ENCODE measurements around the gene ROPN1B. TPM values are rescaled to one million over a fixed set of nuclear protein-coding genes. Genes with fewer than 3 reads are reported as not detected.

ROPN1B gene
- total RNA-seq, 2 experiments from 2014 or later = not detected

DNA sequence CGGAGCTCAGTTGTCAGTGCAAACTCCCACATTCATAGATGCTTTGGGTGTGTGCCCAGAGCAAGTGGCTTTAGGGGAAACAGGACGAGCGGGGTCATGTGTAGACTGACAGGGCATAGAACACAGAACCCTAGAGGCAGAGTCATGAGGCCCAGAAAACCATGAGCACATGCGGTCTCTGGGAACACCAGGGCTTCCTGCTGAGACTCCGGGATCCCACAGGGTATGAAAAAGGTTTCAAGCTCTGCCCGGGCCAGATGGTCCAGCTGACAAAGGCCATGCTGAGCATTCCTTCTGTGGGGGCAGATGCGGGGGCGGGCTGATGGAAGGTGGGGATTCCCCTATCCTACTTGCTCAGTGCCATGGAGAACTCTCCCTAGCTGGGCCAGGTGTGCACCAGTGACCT lies 44.8 kb downstream of the ROPN1B start:
- Mint-ChIP-seq H3K27me3 (no peaks in the 10 kb centered on the region), H3K36me3 (ENCODE audit: low read depth) (peaks cover 41% of the 10 kb centered on the region), H3K27ac (no peak overlapping the region), H3K4me3 (no peak overlapping the region), H3K4me1 (no peaks in the 10 kb centered on the region), H3K9me3 (ENCODE audit: low read depth) (no peaks in the 10 kb centered on the region)
- POLR2A ChIA-PET = no interaction called here
- no peak for DNase-seq
- intact Hi-C loops (cut with DNase I, micrococcal nuclease) = no loop called here
- CTCF ChIA-PET = no interaction called here
- ATAC-seq = no peak

DNA sequence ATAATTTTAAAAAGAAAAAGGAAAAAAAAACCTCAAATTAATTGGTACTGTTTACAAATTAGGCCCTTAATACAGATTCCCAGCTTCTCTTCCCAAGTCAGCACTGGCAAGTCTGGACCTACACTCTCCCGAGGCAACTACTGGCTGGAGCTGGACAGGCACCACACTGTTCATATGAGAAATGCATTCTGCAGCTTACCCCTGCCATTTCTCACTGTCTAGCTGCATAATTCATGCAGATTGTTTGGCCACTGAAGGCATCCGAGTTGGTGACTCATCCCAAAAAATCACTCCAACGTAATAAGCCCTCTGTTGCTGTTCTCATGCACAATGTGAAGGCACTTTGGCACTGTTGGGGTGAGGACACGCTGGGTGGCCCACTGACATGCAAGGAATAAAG lies 45.3 kb downstream of the ROPN1B start:
- DNase-seq (no peak), ATAC-seq (no peak)
- Mint-ChIP-seq H3K27me3 (no peaks in the 10 kb centered on the region), H3K36me3 (ENCODE audit: low read depth) (peaks cover 38% of the 10 kb centered on the region), H3K9me3 (ENCODE audit: low read depth) (no peaks in the 10 kb centered on the region), H3K4me3 (no peak overlapping the region), H3K27ac (no peak overlapping the region), H3K4me1 (no peaks in the 10 kb centered on the region)
- POLR2A ChIA-PET = no interaction called here
- CTCF ChIA-PET = no interaction called here
- intact Hi-C loops (cut with DNase I, micrococcal nuclease) = no loop called here

DNA sequence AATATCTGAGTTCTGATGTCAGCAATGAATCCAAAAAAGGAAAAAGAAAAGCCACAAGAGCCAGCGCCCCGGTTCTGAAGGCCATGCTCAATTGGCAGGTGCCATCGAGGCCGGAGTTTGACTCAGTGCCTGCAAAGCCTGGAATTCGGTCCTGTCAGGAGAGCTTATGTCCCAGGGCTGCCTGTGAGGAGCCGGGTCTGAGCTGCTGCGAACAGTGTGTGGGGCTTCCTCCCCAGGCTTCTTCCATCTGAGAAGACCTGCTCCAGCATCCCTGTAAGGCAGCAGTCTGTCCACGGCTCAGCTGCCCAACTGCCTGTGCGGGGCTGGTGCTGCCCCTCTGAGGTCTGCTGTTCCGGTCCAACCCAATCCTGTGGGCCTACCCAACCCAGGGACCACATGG lies 46.1 kb downstream of the ROPN1B start:
- no peaks in the 10 kb centered on the region for H3K4me1 Mint-ChIP-seq
- ChIA-PET CTCF (no interaction called here), POLR2A (no interaction called here)
- DNase-seq = no peak
- no peaks in the 10 kb centered on the region for H3K27me3 Mint-ChIP-seq
- no peak for ATAC-seq
- intact Hi-C loops (cut with DNase I, micrococcal nuclease) = no loop called here
- no peaks in the 10 kb centered on the region for H3K9me3 Mint-ChIP-seq (ENCODE audit: low read depth)
- no peak overlapping the region for H3K4me3 Mint-ChIP-seq
- H3K27ac Mint-ChIP-seq = no peak overlapping the region
- H3K36me3 Mint-ChIP-seq (ENCODE audit: low read depth) = peaks cover 38% of the 10 kb centered on the region

- no peaks in the 10 kb centered on the region for H3K4me1 Mint-ChIP-seq
- POLR2A ChIA-PET = no interaction called here
- CTCF ChIA-PET = no interaction called here
- DNase-seq (no peak), ATAC-seq (no peak)
- no peak overlapping the region for H3K4me3 Mint-ChIP-seq
- H3K36me3 Mint-ChIP-seq (ENCODE audit: low read depth) = peaks cover 29% of the 10 kb centered on the region
- H3K9me3 Mint-ChIP-seq (ENCODE audit: low read depth) = no peaks in the 10 kb centered on the region
- intact Hi-C loops (cut with DNase I, micrococcal nuclease) = no loop called here
- no peak overlapping the region for H3K27ac Mint-ChIP-seq
- H3K27me3 Mint-ChIP-seq = no peaks in the 10 kb centered on the region
These were observed 47.6 kb downstream of the ROPN1B start for GRCh38 chr3:126016616-126017015.

DNA sequence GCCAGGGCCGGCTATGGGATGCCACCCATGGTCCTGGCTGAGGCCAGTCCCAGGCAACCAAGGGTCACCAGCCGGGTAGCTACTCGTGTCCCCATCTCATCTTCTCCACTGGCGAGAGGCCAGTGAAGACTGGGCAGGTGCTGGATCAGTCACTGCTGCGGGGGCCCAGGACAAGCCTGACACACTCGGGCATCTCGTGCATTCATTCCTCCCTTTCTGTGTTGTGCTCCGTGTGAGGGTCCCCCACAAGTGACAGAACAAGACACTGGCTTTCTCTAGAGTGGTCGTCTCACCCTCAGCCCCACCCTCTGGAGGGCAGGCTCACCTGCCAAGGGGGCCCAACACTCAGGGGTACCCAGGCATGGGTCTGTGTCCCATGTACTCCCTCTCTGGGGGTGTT lies 48.4 kb downstream of the ROPN1B start:
- ATAC-seq = no peak
- Mint-ChIP-seq H3K4me3 (no peak overlapping the region), H3K9me3 (ENCODE audit: low read depth) (no peaks in the 10 kb centered on the region), H3K4me1 (no peaks in the 10 kb centered on the region), H3K36me3 (ENCODE audit: low read depth) (peaks cover 21% of the 10 kb centered on the region), H3K27ac (no peak overlapping the region), H3K27me3 (no peaks in the 10 kb centered on the region)
- intact Hi-C loops (cut with DNase I, micrococcal nuclease) = no loop called here
- ChIA-PET POLR2A (no interaction called here), CTCF (no interaction called here)
- DNase-seq = no peak

GRCh38 chr3:126018545-126018944 lies 49.6 kb downstream of the ROPN1B start:
- Mint-ChIP-seq H3K36me3 (ENCODE audit: low read depth) (peaks cover 11% of the 10 kb centered on the region), H3K27me3 (no peaks in the 10 kb centered on the region), H3K4me3 (no peak overlapping the region), H3K27ac (no peak overlapping the region), H3K9me3 (ENCODE audit: low read depth) (no peaks in the 10 kb centered on the region), H3K4me1 (no peaks in the 10 kb centered on the region)
- no peak for ATAC-seq
- intact Hi-C loops (cut with DNase I, micrococcal nuclease) = no loop called here
- CTCF ChIA-PET = interaction anchor here (0.6 kb wide), 1 partner anchor 24 kb away, joined by 4 read pairs; no protein-coding TSS in a partner anchor
- no peak for DNase-seq
- POLR2A ChIA-PET = no interaction called here

DNA sequence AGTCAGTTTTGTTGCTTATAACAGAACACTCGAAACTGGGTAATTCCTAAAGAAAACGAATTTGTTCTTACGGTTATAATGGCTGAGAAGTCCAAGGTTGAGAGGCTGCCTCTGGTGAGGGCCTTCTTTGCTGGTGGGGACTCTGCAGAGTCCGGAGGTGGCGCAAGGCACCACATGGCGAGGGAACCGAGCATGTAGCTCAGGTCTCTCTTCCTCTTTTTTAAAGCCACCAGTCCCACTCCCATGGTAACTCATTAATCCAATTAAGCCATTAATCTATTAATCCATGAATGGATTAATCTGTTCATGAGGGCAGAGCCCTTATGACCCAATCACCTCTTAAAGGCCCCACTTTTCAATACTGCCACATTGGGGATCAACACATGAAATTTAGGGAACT lies 50.0 kb downstream of the ROPN1B start:
- no peaks in the 10 kb centered on the region for H3K4me1 Mint-ChIP-seq
- no peak for ATAC-seq
- H3K4me3 Mint-ChIP-seq = no peak overlapping the region
- POLR2A ChIA-PET = no interaction called here
- H3K36me3 Mint-ChIP-seq (ENCODE audit: low read depth) = peaks cover 9% of the 10 kb centered on the region
- no peaks in the 10 kb centered on the region for H3K9me3 Mint-ChIP-seq (ENCODE audit: low read depth)
- no peak overlapping the region for H3K27ac Mint-ChIP-seq
- intact Hi-C loops (cut with DNase I, micrococcal nuclease) = no loop called here
- H3K27me3 Mint-ChIP-seq = no peaks in the 10 kb centered on the region
- no peak for DNase-seq
- CTCF ChIA-PET = no interaction called here

- ChIA-PET POLR2A (no interaction called here), CTCF (no interaction called here)
- H3K9me3 Mint-ChIP-seq (ENCODE audit: low read depth) = no peaks in the 10 kb centered on the region
- no peaks in the 10 kb centered on the region for H3K4me1 Mint-ChIP-seq
- H3K36me3 Mint-ChIP-seq (ENCODE audit: low read depth) = peaks cover 5% of the 10 kb centered on the region
- DNase-seq (no peak), ATAC-seq (no peak)
- H3K4me3 Mint-ChIP-seq = no peak overlapping the region
- no peaks in the 10 kb centered on the region for H3K27me3 Mint-ChIP-seq
- intact Hi-C loops (cut with DNase I, micrococcal nuclease) = no loop called here
- H3K27ac Mint-ChIP-seq = no peak overlapping the region
These were observed 50.7 kb downstream of the ROPN1B start for GRCh38 chr3:126019683-126020082.

DNA sequence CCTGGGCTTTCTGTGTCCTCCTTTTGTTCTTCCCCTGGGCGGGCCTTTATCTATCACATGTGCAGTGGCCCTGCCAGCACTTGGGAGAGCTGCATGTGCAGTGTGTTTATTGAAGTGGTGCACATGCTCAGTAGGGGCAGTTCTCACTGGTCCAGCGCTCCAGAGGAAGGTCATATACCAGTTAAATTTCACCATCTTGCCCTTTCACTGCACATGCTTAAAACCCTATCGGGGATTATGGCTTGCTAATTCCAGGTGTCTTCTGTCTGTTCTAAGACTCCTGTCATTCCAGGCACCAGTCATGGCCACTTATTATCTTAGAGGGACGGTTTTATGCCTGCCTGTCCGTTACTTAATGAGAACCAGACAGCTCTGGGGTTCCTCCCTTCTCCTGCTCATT lies 52.2 kb downstream of the ROPN1B start:
- H3K36me3 Mint-ChIP-seq (ENCODE audit: low read depth) = no peaks in the 10 kb centered on the region
- H3K9me3 Mint-ChIP-seq (ENCODE audit: low read depth) = no peaks in the 10 kb centered on the region
- intact Hi-C loops (cut with DNase I, micrococcal nuclease) = no loop called here
- no peak overlapping the region for H3K4me3 Mint-ChIP-seq
- H3K27ac Mint-ChIP-seq = no peak overlapping the region
- no peak for ATAC-seq
- DNase-seq = no peak
- H3K4me1 Mint-ChIP-seq = no peaks in the 10 kb centered on the region
- H3K27me3 Mint-ChIP-seq = no peaks in the 10 kb centered on the region
- ChIA-PET CTCF (interaction anchor here (0.7 kb wide), 1 partner anchor 16 kb away, joined by 3 read pairs; no protein-coding TSS in a partner anchor), POLR2A (no interaction called here)

DNA sequence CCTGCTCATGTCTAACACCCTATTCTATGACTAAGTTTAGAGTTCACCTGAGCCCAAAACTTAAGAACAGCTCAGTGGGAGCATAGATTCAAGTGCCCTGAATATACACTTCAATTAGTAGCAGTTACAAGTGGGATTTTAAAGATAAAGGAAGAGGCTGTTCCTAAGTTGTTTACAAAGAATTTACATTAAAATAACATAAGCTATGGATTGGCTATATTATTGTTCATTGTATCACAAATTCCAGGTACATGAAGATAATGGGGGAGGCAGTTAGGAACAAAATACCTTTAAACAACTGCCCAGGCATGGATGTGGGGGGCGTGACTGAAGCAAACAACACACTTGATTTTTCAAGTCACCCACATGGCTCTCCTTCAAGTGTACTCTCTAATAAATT lies 52.7 kb downstream of the ROPN1B start:
- H3K9me3 Mint-ChIP-seq (ENCODE audit: low read depth) = no peaks in the 10 kb centered on the region
- peaks cover 3% of the 10 kb centered on the region for H3K36me3 Mint-ChIP-seq (ENCODE audit: low read depth)
- peaks cover 4% of the 10 kb centered on the region for H3K4me1 Mint-ChIP-seq
- intact Hi-C loops (cut with DNase I, micrococcal nuclease) = no loop called here
- DNase-seq = no peak
- H3K4me3 Mint-ChIP-seq = no peak overlapping the region
- no peak for ATAC-seq
- no peak overlapping the region for H3K27ac Mint-ChIP-seq
- no peaks in the 10 kb centered on the region for H3K27me3 Mint-ChIP-seq
- CTCF ChIA-PET = interaction anchor here (0.7 kb wide), 1 partner anchor 16 kb away, joined by 3 read pairs; no protein-coding TSS in a partner anchor
- POLR2A ChIA-PET = no interaction called here

DNA sequence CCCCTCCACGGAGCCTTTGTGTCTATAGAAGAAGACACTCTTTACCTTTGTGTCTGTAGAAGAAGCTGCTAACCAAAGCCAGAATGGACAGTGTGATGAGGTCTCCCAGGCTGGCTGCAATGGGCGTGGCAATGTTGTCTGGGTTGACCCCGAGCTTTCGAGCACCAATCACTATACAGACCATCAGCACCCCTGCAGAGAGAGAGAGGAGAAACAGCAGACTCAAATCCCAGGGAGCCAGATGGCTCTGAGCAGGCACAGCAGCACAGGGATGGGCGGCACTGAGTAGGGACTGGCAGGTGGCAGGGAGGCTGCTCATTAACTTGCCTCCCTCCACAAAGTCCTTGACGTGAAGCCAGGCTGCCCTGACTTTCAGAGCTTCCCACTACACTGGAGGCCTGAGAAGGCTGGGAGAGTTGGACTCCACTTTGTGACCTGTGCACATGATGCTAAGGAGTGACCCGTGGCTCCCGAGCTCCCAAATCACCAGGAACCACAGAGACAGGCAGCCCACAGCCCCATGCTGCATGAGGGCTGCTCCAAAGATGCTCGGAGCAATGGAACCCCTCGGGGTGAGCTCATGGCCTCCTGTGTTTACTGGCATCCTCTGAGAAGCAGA lies 53.9 kb downstream of the ROPN1B start:
- Mint-ChIP-seq H3K9me3 (ENCODE audit: low read depth) (peaks cover 5% of the 10 kb centered on the region), H3K4me1 (peaks cover 6% of the 10 kb centered on the region), H3K27ac (no peak overlapping the region), H3K27me3 (no peaks in the 10 kb centered on the region), H3K36me3 (ENCODE audit: low read depth) (peaks cover 9% of the 10 kb centered on the region), H3K4me3 (no peak overlapping the region)
- ATAC-seq = no peak
- intact Hi-C loops (cut with DNase I, micrococcal nuclease) = no loop called here
- ChIA-PET CTCF (no interaction called here), POLR2A (no interaction called here)
- DNase-seq = no peak

DNA sequence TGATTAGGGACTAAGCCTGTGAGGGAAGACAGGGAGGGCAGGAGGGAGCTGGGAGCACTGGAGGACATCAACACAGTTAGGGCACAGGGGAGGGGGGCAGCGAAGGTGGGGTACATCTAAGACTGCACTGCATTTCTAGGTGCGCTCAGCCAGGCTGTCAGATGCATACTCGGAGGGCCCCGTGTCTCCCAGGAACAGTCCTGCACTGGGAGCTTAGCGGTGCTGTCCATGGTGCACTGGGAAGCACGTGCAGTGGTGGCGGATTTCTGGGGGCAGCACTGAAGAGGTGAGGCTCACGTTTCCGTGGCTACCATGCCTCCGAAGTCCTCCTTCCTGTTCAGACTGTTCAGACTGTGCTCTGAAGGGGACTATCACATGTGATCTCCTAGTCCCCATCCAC lies 54.4 kb downstream of the ROPN1B start:
- peaks cover 8% of the 10 kb centered on the region for H3K9me3 Mint-ChIP-seq (ENCODE audit: low read depth)
- intact Hi-C loops (cut with DNase I, micrococcal nuclease) = no loop called here
- peaks cover 13% of the 10 kb centered on the region for H3K36me3 Mint-ChIP-seq (ENCODE audit: low read depth)
- no peaks in the 10 kb centered on the region for H3K27me3 Mint-ChIP-seq
- ATAC-seq = no peak
- CTCF ChIA-PET = no interaction called here
- no peak overlapping the region for H3K27ac Mint-ChIP-seq
- H3K4me1 Mint-ChIP-seq = peaks cover 6% of the 10 kb centered on the region
- no peak for DNase-seq
- H3K4me3 Mint-ChIP-seq = no peak overlapping the region
- POLR2A ChIA-PET = no interaction called here

Measured in activated CD4-positive, alpha-beta T cell treated with anti-CD3 and anti-CD28 coated beads for 36 hours (primary cell).